Thyroid gland (tissue), 4 donors: ENCODE measurements around the gene CHST9.

Experiments
- POLR2A ChIP-seq, 2 donors: fragments of 450-650 bp; IDR thresholded peaks; one replicate each; pipeline ENCODE4 v1.6.1; 2017; ENCODE audit warnings: antibody characterized with exemption in 2 of 2, mild to moderate bottlenecking in 2 of 2, moderate library complexity in 1 of 2
- TF ChIP-seq, protein P1 (sequence below), 6 experiments: fragments of 200-600 bp in 3 of 6; fragments of 450-650 bp in 3 of 6; sonication (generic) in 3 of 6; IDR thresholded peaks; one replicate each; pipeline ENCODE4 v1.5.1; 2016 to 2019; ENCODE audit warnings: antibody characterized with exemption in 6 of 6, mild to moderate bottlenecking in 2 of 6, inconsistent platforms in 1 of 6, moderate library complexity in 1 of 6

- no peak for TF ChIP-seq POLR2A (IDR thresholded peaks at IDR 0.05)
- TF ChIP-seq, protein P1, sequence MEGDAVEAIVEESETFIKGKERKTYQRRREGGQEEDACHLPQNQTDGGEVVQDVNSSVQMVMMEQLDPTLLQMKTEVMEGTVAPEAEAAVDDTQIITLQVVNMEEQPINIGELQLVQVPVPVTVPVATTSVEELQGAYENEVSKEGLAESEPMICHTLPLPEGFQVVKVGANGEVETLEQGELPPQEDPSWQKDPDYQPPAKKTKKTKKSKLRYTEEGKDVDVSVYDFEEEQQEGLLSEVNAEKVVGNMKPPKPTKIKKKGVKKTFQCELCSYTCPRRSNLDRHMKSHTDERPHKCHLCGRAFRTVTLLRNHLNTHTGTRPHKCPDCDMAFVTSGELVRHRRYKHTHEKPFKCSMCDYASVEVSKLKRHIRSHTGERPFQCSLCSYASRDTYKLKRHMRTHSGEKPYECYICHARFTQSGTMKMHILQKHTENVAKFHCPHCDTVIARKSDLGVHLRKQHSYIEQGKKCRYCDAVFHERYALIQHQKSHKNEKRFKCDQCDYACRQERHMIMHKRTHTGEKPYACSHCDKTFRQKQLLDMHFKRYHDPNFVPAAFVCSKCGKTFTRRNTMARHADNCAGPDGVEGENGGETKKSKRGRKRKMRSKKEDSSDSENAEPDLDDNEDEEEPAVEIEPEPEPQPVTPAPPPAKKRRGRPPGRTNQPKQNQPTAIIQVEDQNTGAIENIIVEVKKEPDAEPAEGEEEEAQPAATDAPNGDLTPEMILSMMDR (IDR thresholded peaks at IDR 0.05) = no peak
Measured at GRCh38 chr18:26981360-26982082, 203.6 kb downstream of the CHST9 start.
